A673 (cell line): Measurements from ENCODE around the gene TUBB.
A peak's percentile ranks its signal among the peaks of the same experiment; 100 is the strongest.
"Not testable (repeated sequence)": the region's sequence is repeated elsewhere in the genome, so short reads cannot be mapped to it uniquely, and the experiment has no call there.

ENCODE experiments used
- EZH2 ChIP-seq: fragments of 200-600 bp; sonication (generic); IDR thresholded peaks from 2 replicates; pipeline ENCODE4 v1.6.1; 2017; ENCODE audit warnings: borderline replicate concordance, low read depth, mild to moderate bottlenecking, mixed read lengths, antibody characterized with exemption, low read length; ENCODE audit not compliant: poor library complexity, severe bottlenecking
- TF ChIP-seq, protein P1 (sequence below): fragments of 300-800, 200-600 bp; sonication (generic); conservative IDR thresholded peaks from 2 replicates; pipeline ENCODE4 v1.5.1; 2017; ENCODE audit warnings: low read depth, mild to moderate bottlenecking, antibody characterized with exemption, low read length, moderate library complexity, mixed read lengths

DNA sequence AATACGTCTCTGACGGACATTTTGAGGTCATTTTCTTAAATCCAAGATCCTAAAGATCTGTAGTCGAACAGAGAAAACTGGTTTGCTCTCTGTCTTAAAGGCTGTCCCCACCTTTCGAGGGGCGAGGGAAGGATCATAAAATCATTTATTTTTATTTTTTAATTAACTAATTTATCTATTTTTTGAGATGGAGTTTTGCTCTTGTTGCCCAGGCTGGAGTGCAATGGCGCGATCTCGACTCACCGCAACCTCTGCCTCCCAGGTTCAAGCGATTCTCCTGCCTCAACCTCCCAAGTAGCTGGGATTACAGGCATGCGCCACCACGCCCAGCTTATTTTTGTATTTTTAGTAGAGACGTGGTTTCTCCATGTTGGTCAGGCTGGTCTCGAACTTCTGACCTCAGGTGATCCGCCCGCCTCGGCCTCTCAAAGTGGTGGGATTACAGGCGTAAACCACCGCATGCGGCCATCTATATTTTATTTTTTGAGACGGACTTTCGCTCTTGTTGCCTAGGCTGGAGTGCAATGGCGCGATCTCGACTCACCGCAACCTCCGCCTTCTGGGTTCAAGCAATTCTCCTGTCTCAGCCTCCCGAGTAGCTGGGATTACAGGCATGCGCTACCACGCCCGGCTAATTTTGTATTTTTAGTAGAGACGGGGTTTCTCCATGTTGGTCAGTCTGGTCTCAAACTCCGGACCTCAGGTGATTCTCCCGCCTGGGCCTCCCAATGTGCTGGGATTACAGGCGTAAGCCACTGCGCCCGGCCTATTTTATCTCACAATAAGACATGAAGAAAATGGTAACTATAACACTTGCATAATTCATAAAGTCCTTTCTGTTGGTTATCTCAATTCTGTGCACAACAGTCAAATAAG is 2.1 kb upstream of the TUBB start:
- TF ChIP-seq, protein P1, sequence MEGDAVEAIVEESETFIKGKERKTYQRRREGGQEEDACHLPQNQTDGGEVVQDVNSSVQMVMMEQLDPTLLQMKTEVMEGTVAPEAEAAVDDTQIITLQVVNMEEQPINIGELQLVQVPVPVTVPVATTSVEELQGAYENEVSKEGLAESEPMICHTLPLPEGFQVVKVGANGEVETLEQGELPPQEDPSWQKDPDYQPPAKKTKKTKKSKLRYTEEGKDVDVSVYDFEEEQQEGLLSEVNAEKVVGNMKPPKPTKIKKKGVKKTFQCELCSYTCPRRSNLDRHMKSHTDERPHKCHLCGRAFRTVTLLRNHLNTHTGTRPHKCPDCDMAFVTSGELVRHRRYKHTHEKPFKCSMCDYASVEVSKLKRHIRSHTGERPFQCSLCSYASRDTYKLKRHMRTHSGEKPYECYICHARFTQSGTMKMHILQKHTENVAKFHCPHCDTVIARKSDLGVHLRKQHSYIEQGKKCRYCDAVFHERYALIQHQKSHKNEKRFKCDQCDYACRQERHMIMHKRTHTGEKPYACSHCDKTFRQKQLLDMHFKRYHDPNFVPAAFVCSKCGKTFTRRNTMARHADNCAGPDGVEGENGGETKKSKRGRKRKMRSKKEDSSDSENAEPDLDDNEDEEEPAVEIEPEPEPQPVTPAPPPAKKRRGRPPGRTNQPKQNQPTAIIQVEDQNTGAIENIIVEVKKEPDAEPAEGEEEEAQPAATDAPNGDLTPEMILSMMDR = 0 out of 2 replicates have a peak, but pooled peaks have one; percentile 0
- TF ChIP-seq EZH2 = not testable (repeated sequence)
